HG03196 (cell line): Measurements from ENCODE around the gene CSH1.
"Not testable (repeated sequence)": the region's sequence is repeated elsewhere in the genome, so short reads cannot be mapped to it uniquely, and the experiment has no call there.

Experiments
- ATAC-seq: cut with Tn5 transposase; IDR thresholded peaks from one replicate; pipeline ENCODE4 v1.9.1; 2021; ENCODE audit not compliant: unreplicated experiment

CSH1 gene

GRCh38 chr17:63928966-63929695 is 32.8 kb upstream of the CSH1 start:
- ATAC-seq = no peak

- ATAC-seq = no peak
Measured at GRCh38 chr17:63928172-63928666, 31.8 kb upstream of the CSH1 start.

- ATAC-seq = no peak
Measured at GRCh38 chr17:63927464-63928171, 31.2 kb upstream of the CSH1 start.

- ATAC-seq = no peak
Measured at GRCh38 chr17:63926164-63926563, 29.8 kb upstream of the CSH1 start.

GRCh38 chr17:63925615-63926014 is 29.2 kb upstream of the CSH1 start:
- ATAC-seq = no peak

- not testable (repeated sequence) for ATAC-seq
Measured at GRCh38 chr17:63922402-63922801, 26.0 kb upstream of the CSH1 start.

- ATAC-seq = not testable (repeated sequence)
Measured at GRCh38 chr17:63920779-63921178, 24.4 kb upstream of the CSH1 start.

GRCh38 chr17:63920050-63920449 is 23.7 kb upstream of the CSH1 start:
- ATAC-seq = not testable (repeated sequence)

GRCh38 chr17:63919311-63919723 is 22.9 kb upstream of the CSH1 start:
- ATAC-seq = peak; percentile 56

GRCh38 chr17:63918789-63919305 is 22.5 kb upstream of the CSH1 start, which contains the start of gene GH1:
TSS of gene GH1 (minus strand) at chr17:63918839. CDS start at chr17:63918776, 63 bp downstream.
- ATAC-seq = not testable (repeated sequence)

GRCh38 chr17:63918305-63918704 is 21.9 kb upstream of the CSH1 start:
- no peak for ATAC-seq

GRCh38 chr17:63917646-63918045 is 21.3 kb upstream of the CSH1 start:
- ATAC-seq = no peak

- ATAC-seq = not testable (repeated sequence)
Measured at GRCh38 chr17:63917206-63917605, 20.8 kb upstream of the CSH1 start.

- ATAC-seq = no peak
Measured at GRCh38 chr17:63916566-63917185, 20.3 kb upstream of the CSH1 start.

- not testable (repeated sequence) for ATAC-seq
Measured at GRCh38 chr17:63915753-63916152, 19.4 kb upstream of the CSH1 start.

GRCh38 chr17:63914471-63914870 is 18.1 kb upstream of the CSH1 start:
- no peak for ATAC-seq

GRCh38 chr17:63911657-63912100 is 15.3 kb upstream of the CSH1 start:
- no peak for ATAC-seq

- ATAC-seq = no peak
Measured at GRCh38 chr17:63911041-63911635, 14.8 kb upstream of the CSH1 start, which contains the start of gene CSHL1. TSS of gene CSHL1 (minus strand) at chr17:63911258. CDS start at chr17:63911196, 62 bp downstream.

GRCh38 chr17:63910096-63910495 is 13.7 kb upstream of the CSH1 start:
- no peak for ATAC-seq

GRCh38 chr17:63909586-63909985 is 13.2 kb upstream of the CSH1 start:
- not testable (repeated sequence) for ATAC-seq
